Measurements from ENCODE around the gene MRPL20. TPM values are rescaled to one million over a fixed set of nuclear protein-coding genes. Genes with fewer than 3 reads are reported as not detected.
A peak's percentile ranks its signal among the peaks of the same experiment; 100 is the strongest.

The MRPL20 gene
- polyA plus RNA-seq, 1 donor = 135 TPM

GRCh38 chr1:1437033-1437903 is 30.2 kb upstream of the MRPL20 start:
- Histone ChIP-seq H3K27ac (ENCODE audit: low read length) (peak overlapping the region; percentile 49), H3K4me3 (ENCODE audit: low read length) (peak overlapping the region; percentile 81), H3K36me3 (ENCODE audit: control insufficient read depth, insufficient read depth, low read length) (peaks cover 10% of the 10 kb centered on the region), H3K9me3 (ENCODE audit: control insufficient read depth, low read depth, low read length) (peaks cover 18% of the 10 kb centered on the region), H3K27me3 (ENCODE audit: control insufficient read depth, insufficient read depth, low read length) (no peaks in the 10 kb centered on the region), H3K4me1 (ENCODE audit: control insufficient read depth, insufficient read depth, low read length) (peaks cover 76% of the 10 kb centered on the region)
- no peak for DNase-seq
- no CpG with 5 or more reads among the region's 31 CpGs for WGBS (ENCODE audit: insufficient coverage, low lambda C conversion rate)

GRCh38 chr1:1436630-1437032 is 29.5 kb upstream of the MRPL20 start:
- Histone ChIP-seq H3K4me1 (ENCODE audit: control insufficient read depth, insufficient read depth, low read length) (peaks cover 82% of the 10 kb centered on the region), H3K27ac (ENCODE audit: low read length) (no peak overlapping the region), H3K4me3 (ENCODE audit: low read length) (peak overlapping the region; percentile 81), H3K9me3 (ENCODE audit: control insufficient read depth, low read depth, low read length) (peaks cover 18% of the 10 kb centered on the region), H3K36me3 (ENCODE audit: control insufficient read depth, insufficient read depth, low read length) (peaks cover 10% of the 10 kb centered on the region), H3K27me3 (ENCODE audit: control insufficient read depth, insufficient read depth, low read length) (no peaks in the 10 kb centered on the region)
- no CpG with 5 or more reads among the region's 7 CpGs for WGBS (ENCODE audit: insufficient coverage, low lambda C conversion rate)
- no peak for DNase-seq

- peaks cover 82% of the 10 kb centered on the region for H3K4me1 ChIP-seq (ENCODE audit: control insufficient read depth, insufficient read depth, low read length)
- H3K27me3 ChIP-seq (ENCODE audit: control insufficient read depth, insufficient read depth, low read length) = no peaks in the 10 kb centered on the region
- peaks cover 10% of the 10 kb centered on the region for H3K36me3 ChIP-seq (ENCODE audit: control insufficient read depth, insufficient read depth, low read length)
- no peak overlapping the region for H3K27ac ChIP-seq (ENCODE audit: low read length)
- peaks cover 18% of the 10 kb centered on the region for H3K9me3 ChIP-seq (ENCODE audit: control insufficient read depth, low read depth, low read length)
- peak in 1 of 2 donors; percentile 19 for DNase-seq
- no CpG with 5 or more reads among the region's 40 CpGs for WGBS (ENCODE audit: insufficient coverage, low lambda C conversion rate)
- peak overlapping the region; percentile 81 for H3K4me3 ChIP-seq (ENCODE audit: low read length)
Observed at GRCh38 chr1:1435911-1436629, 29.0 kb upstream of the MRPL20 start.

GRCh38 chr1:1435106-1435903 is 28.2 kb upstream of the MRPL20 start, which contains the start of gene VWA1:
Gene VWA1 (plus strand): TSS chr1:1435690. CDS start chr1:1435749, 59 bp downstream.
- peak within 1 kb of the TSS; percentile 91 for H3K27ac ChIP-seq (ENCODE audit: low read length)
- peak within 1 kb of the TSS; percentile 81 for H3K4me3 ChIP-seq (ENCODE audit: low read length)

GRCh38 chr1:1434824-1435105 is 27.7 kb upstream of the MRPL20 start:
- DNase-seq = peak in 1 of 2 donors; percentile 22
- peaks cover 84% of the 10 kb centered on the region for H3K4me1 ChIP-seq (ENCODE audit: control insufficient read depth, insufficient read depth, low read length)
- H3K9me3 ChIP-seq (ENCODE audit: control insufficient read depth, low read depth, low read length) = peaks cover 18% of the 10 kb centered on the region
- WGBS (ENCODE audit: insufficient coverage, low lambda C conversion rate) = no CpG with 5 or more reads among the region's 4 CpGs
- peaks cover 4% of the 10 kb centered on the region for H3K36me3 ChIP-seq (ENCODE audit: control insufficient read depth, insufficient read depth, low read length)
- peak overlapping the region; percentile 50 for H3K4me3 ChIP-seq (ENCODE audit: low read length)
- H3K27me3 ChIP-seq (ENCODE audit: control insufficient read depth, insufficient read depth, low read length) = no peaks in the 10 kb centered on the region
- peak overlapping the region; percentile 91 for H3K27ac ChIP-seq (ENCODE audit: low read length)

More at GRCh38 chr1:1435106-1435903, 28.2 kb upstream of the MRPL20 start, which contains the start of gene VWA1:
- Histone ChIP-seq H3K27me3 (ENCODE audit: control insufficient read depth, insufficient read depth, low read length) (no peaks in the 10 kb centered on the region), H3K9me3 (ENCODE audit: control insufficient read depth, low read depth, low read length) (peaks cover 18% of the 10 kb centered on the region), H3K4me1 (ENCODE audit: control insufficient read depth, insufficient read depth, low read length) (peaks cover 82% of the 10 kb centered on the region), H3K36me3 (ENCODE audit: control insufficient read depth, insufficient read depth, low read length) (peaks cover 5% of the 10 kb centered on the region)
- peak; percentile 74 to 81 for DNase-seq
- WGBS (ENCODE audit: insufficient coverage, low lambda C conversion rate) = no CpG with 5 or more reads among the region's 89 CpGs

GRCh38 chr1:1434131-1434823 is 27.2 kb upstream of the MRPL20 start:
- peak in 1 of 2 donors; percentile 47 for DNase-seq
- Histone ChIP-seq H3K4me1 (ENCODE audit: control insufficient read depth, insufficient read depth, low read length) (peaks cover 89% of the 10 kb centered on the region), H3K27ac (ENCODE audit: low read length) (peak overlapping the region; percentile 91), H3K27me3 (ENCODE audit: control insufficient read depth, insufficient read depth, low read length) (no peaks in the 10 kb centered on the region), H3K9me3 (ENCODE audit: control insufficient read depth, low read depth, low read length) (peaks cover 18% of the 10 kb centered on the region), H3K4me3 (ENCODE audit: low read length) (peak overlapping the region; percentile 1), H3K36me3 (ENCODE audit: control insufficient read depth, insufficient read depth, low read length) (peaks cover 4% of the 10 kb centered on the region)
- no CpG with 5 or more reads among the region's 32 CpGs for WGBS (ENCODE audit: insufficient coverage, low lambda C conversion rate)

- DNase-seq = peak in 1 of 2 donors; percentile 51
- Histone ChIP-seq H3K27ac (ENCODE audit: low read length) (peak overlapping the region; percentile 91), H3K4me1 (ENCODE audit: control insufficient read depth, insufficient read depth, low read length) (peaks cover 86% of the 10 kb centered on the region), H3K36me3 (ENCODE audit: control insufficient read depth, insufficient read depth, low read length) (peaks cover 1% of the 10 kb centered on the region), H3K9me3 (ENCODE audit: control insufficient read depth, low read depth, low read length) (peaks cover 14% of the 10 kb centered on the region), H3K27me3 (ENCODE audit: control insufficient read depth, insufficient read depth, low read length) (no peaks in the 10 kb centered on the region), H3K4me3 (ENCODE audit: low read length) (peak overlapping the region; percentile 8)
- WGBS (ENCODE audit: insufficient coverage, low lambda C conversion rate) = no CpG with 5 or more reads among the region's 12 CpGs
Observed at GRCh38 chr1:1433804-1434130, 26.7 kb upstream of the MRPL20 start.

GRCh38 chr1:1432951-1433803 is 26.1 kb upstream of the MRPL20 start:
- peaks cover 15% of the 10 kb centered on the region for H3K9me3 ChIP-seq (ENCODE audit: control insufficient read depth, low read depth, low read length)
- H3K36me3 ChIP-seq (ENCODE audit: control insufficient read depth, insufficient read depth, low read length) = no peaks in the 10 kb centered on the region
- peaks cover 82% of the 10 kb centered on the region for H3K4me1 ChIP-seq (ENCODE audit: control insufficient read depth, insufficient read depth, low read length)
- peak overlapping the region; percentile 8 for H3K4me3 ChIP-seq (ENCODE audit: low read length)
- no CpG with 5 or more reads among the region's 34 CpGs for WGBS (ENCODE audit: insufficient coverage, low lambda C conversion rate)
- H3K27ac ChIP-seq (ENCODE audit: low read length) = peak overlapping the region; percentile 91
- DNase-seq = peak; percentile 86 to 94
- no peaks in the 10 kb centered on the region for H3K27me3 ChIP-seq (ENCODE audit: control insufficient read depth, insufficient read depth, low read length)

- Histone ChIP-seq H3K36me3 (ENCODE audit: control insufficient read depth, insufficient read depth, low read length) (no peaks in the 10 kb centered on the region), H3K4me3 (ENCODE audit: low read length) (no peak overlapping the region), H3K27ac (ENCODE audit: low read length) (peak overlapping the region; percentile 91), H3K4me1 (ENCODE audit: control insufficient read depth, insufficient read depth, low read length) (peaks cover 76% of the 10 kb centered on the region), H3K27me3 (ENCODE audit: control insufficient read depth, insufficient read depth, low read length) (no peaks in the 10 kb centered on the region), H3K9me3 (ENCODE audit: control insufficient read depth, low read depth, low read length) (peaks cover 17% of the 10 kb centered on the region)
- DNase-seq = no peak
- WGBS (ENCODE audit: insufficient coverage, low lambda C conversion rate) = no CpG with 5 or more reads among the region's 28 CpGs
Observed at GRCh38 chr1:1432274-1432950, 25.3 kb upstream of the MRPL20 start.

Measured in large intestine (tissue), 3 donors.